ENCODE measurements around the gene ADAMTS6.

DNA sequence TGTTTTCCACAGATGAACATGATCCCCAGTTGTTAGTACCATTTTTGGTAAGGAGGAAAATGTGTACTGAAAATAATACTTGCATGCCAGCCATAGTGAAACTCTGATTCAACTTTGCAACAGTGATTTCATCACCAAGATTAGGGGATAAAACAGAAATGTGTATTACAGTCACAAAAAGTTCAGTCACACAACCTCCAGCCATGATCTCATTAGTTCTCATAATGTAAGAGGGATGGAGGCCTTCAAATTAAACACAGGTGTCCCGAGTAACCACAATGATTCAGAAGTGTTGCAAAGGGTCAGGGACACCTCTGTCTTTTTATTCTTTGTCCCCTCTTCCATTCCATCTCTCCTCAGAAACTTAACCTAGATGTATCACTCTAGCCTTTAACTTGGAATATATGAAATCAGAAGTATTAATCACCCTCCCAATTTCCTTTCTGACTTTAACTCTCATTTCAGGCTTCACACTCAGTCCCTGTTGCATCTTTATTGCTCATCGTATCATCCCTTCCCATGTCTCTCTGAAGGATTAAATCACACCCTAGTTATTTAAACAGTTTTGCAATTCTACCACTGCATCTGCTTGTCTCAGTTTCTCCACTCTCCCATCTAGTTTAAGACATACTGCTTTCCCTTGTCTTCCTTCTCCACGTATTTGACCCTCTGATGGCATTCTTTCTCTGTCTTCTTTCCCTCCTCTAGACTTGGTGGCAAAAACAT, 291.2 kb downstream of the ADAMTS6 start:
- TF ChIP-seq CTCF (IDR thresholded peaks at IDR 0.05) (no peak), POLR2A (IDR thresholded peaks at IDR 0.05) (no peak)
